ENCODE data around the gene ANGPTL8.

Gene ANGPTL8

GRCh38 chr19:11201791-11202190 lies 37.6 kb upstream of the ANGPTL8 start:
- no peak overlapping the region for H2AFZ ChIP-seq (ENCODE audit: low read depth, low read length)
- H4K20me1 ChIP-seq (ENCODE audit: insufficient read depth, low read length): no peaks in the 10 kb centered on the region
- no peak for TF ChIP-seq EZH2phosphoT487 (IDR thresholded peaks at IDR 0.05; ENCODE audit: low read depth)
- TF ChIP-seq CTCF (IDR thresholded peaks at IDR 0.05; ENCODE audit: low read depth, low read length): no peak
- peak overlapping the region; percentile 51 for H3K4me2 ChIP-seq (ENCODE audit: low read length)
- peaks cover 61% of the 10 kb centered on the region for H3K4me1 ChIP-seq (ENCODE audit: low read length)
- H3K9me3 ChIP-seq (ENCODE audit: insufficient read depth, low read length): no peaks in the 10 kb centered on the region
- H3K27ac ChIP-seq (ENCODE audit: low read length): 0 out of 2 replicates have a peak overlapping the region, but pooled peaks have one; percentile 1
- no peaks in the 10 kb centered on the region for H3K79me2 ChIP-seq (ENCODE audit: low read length)
- peaks cover 3% of the 10 kb centered on the region for H3K36me3 ChIP-seq (replicated peaks; ENCODE audit: low read depth, low read length)
- H3K27me3 ChIP-seq (ENCODE audit: low read depth, low read length): 0 out of 2 replicates have a peak, but pooled peaks cover under 1% of the 10 kb centered on the region
- no peak overlapping the region; the same call in 1 of the 2 replicates for H3K4me3 ChIP-seq (ENCODE audit: low read length)
- H3K9ac ChIP-seq (ENCODE audit: low read length): peak overlapping the region; percentile 10; the same call in 1 of the 2 replicates

DNA sequence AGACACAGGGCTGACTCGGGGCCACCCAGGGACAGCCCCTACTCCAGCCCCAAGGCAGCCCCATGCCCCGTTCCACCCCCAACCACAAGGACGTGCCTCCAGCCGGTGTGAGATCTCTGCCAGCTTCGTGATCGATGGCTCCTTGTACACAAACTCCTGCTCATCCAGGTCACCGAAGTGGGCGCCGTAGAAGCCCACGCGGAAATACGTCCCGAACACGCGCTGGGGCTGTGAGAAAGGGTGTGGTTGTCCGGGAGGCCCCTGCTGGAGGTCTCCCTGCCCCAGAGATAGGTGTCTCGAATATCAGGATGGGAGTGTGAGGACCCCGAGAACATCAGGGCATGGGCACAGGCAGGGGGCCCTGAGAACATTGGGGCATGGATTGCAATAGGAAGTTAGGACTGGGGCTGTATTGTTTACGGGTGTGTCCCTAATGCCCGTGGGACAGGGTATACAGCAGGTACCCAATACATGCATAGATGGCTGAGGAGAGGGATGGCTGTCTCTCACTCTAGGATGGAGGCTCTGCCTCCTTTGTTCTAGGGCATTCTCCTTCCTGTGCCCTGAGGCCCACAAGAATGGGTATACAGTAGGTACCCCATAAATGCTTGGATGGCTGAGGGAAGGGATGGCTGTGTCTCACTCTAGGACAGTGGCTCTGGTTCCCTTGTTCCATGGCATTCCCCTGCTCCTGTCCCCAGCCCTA lies 36.8 kb upstream of the ANGPTL8 start:
- H2AFZ ChIP-seq (ENCODE audit: low read depth, low read length): no peak overlapping the region
- no peaks in the 10 kb centered on the region for H3K79me2 ChIP-seq (ENCODE audit: low read length)
- no peak for TF ChIP-seq CTCF (IDR thresholded peaks at IDR 0.05; ENCODE audit: low read depth, low read length)
- no peak for TF ChIP-seq EZH2phosphoT487 (IDR thresholded peaks at IDR 0.05; ENCODE audit: low read depth)
- peak overlapping the region; percentile 51 for H3K4me2 ChIP-seq (ENCODE audit: low read length)
- peaks cover 59% of the 10 kb centered on the region for H3K4me1 ChIP-seq (ENCODE audit: low read length)
- peak overlapping the region; percentile 10; the same call in 1 of the 2 replicates for H3K9ac ChIP-seq (ENCODE audit: low read length)
- H3K4me3 ChIP-seq (ENCODE audit: low read length): peak overlapping the region; percentile 14; the same call in 1 of the 2 replicates
- H3K27ac ChIP-seq (ENCODE audit: low read length): peak overlapping the region; percentile 13; the same call in 1 of the 2 replicates
- H3K36me3 ChIP-seq (replicated peaks; ENCODE audit: low read depth, low read length): peaks cover 3% of the 10 kb centered on the region
- H4K20me1 ChIP-seq (ENCODE audit: insufficient read depth, low read length): no peaks in the 10 kb centered on the region
- H3K9me3 ChIP-seq (ENCODE audit: insufficient read depth, low read length): no peaks in the 10 kb centered on the region
- H3K27me3 ChIP-seq (ENCODE audit: low read depth, low read length): no peaks in the 10 kb centered on the region

DNA sequence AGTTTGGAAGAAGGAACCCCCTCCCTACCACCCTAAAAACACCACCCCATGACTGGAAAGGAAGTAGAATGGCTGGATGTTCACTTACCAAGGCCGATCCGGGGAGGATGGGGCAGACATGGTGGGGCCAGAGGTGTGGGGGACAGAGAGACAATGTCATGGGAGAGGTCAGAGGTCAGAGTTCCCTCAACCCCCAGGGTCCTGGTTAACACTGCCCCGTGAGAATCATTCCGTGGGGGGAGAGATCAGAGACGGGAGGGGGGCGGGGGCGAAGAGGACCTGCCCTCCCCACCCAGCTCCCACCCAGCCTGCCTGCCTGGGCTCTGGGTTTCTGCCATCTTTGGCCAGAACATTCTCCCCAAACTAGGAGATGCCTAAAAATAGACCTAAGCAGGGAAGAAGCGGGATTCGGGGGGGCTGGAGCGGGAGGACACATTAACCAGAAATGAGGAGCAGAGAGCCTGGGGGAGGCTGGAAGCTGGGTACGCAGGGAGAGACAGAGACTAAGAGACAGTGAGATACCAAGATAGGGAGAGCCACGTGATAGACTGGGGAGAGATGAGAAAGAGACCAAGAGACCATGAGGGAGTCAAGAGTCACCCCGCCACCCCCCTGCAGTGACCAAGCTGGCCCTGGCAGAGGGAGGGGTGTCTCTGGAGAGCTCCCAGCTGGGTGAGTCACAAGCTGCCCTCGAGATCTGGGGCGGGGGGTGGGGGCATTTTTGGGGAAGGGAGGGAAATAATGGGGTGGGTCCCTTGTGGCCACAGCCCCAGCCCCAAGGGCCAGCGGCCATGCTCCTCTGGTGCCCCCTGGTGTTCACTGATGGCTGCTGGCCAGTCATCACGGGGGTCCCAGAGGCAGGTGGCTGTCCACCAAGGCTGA lies 36.0 kb upstream of the ANGPTL8 start:
- Histone ChIP-seq H3K4me1 (ENCODE audit: low read length) (peaks cover 53% of the 10 kb centered on the region), H3K27ac (ENCODE audit: low read length) (no peak overlapping the region; the same call in 1 of the 2 replicates), H2AFZ (ENCODE audit: low read depth, low read length) (no peak overlapping the region)

More for the DNA sequence above, 36.0 kb upstream of the ANGPTL8 start:
- H3K9ac ChIP-seq (ENCODE audit: low read length): no peak overlapping the region
- TF ChIP-seq CTCF (IDR thresholded peaks at IDR 0.05; ENCODE audit: low read depth, low read length) (peak; percentile 88), EZH2phosphoT487 (IDR thresholded peaks at IDR 0.05; ENCODE audit: low read depth) (no peak)
- H3K36me3 ChIP-seq (replicated peaks; ENCODE audit: low read depth, low read length): peaks cover 3% of the 10 kb centered on the region
- no peaks in the 10 kb centered on the region for H3K79me2 ChIP-seq (ENCODE audit: low read length)
- peak overlapping the region; percentile 51; the same call in 1 of the 2 replicates for H3K4me2 ChIP-seq (ENCODE audit: low read length)
- no peaks in the 10 kb centered on the region for H3K27me3 ChIP-seq (ENCODE audit: low read depth, low read length)
- H3K9me3 ChIP-seq (ENCODE audit: insufficient read depth, low read length): no peaks in the 10 kb centered on the region
- H3K4me3 ChIP-seq (ENCODE audit: low read length): no peak overlapping the region
- H4K20me1 ChIP-seq (ENCODE audit: insufficient read depth, low read length): no peaks in the 10 kb centered on the region
